ENCODE results near the gene ULK3. TPM values are rescaled to one million over a fixed set of nuclear protein-coding genes. Genes with fewer than 3 reads are reported as not detected.

The ULK3 gene
- total and polyA plus RNA-seq, 9 donors, result 28.8 to 44.9 (median 35.7) TPM

- no peaks in the 10 kb centered on the region for H3K9me3 ChIP-seq (replicated peaks; ENCODE audit: control insufficient read depth, low read depth, low read length)
- WGBS (ENCODE audit: insufficient coverage), result 79% methylated on average over 7 of the region's 10 CpGs
- H3K27ac ChIP-seq (ENCODE audit: low read length), result no peak overlapping the region
- no peak for DNase-seq
- peaks cover 7% of the 10 kb centered on the region for H3K27me3 ChIP-seq (ENCODE audit: control insufficient read depth, insufficient read depth, low read length)
- peaks cover 4% of the 10 kb centered on the region for H3K4me1 ChIP-seq (ENCODE audit: control insufficient read depth, insufficient read depth, low read length)
- H3K36me3 ChIP-seq (ENCODE audit: control insufficient read depth, insufficient read depth, low read length), result no peaks in the 10 kb centered on the region
- H3K4me3 ChIP-seq (ENCODE audit: low read length), result no peak overlapping the region
Measured at GRCh38 chr15:74815121-74815934, 27.6 kb downstream of the ULK3 start.

GRCh38 chr15:74812533-74812932, 30.4 kb downstream of the ULK3 start, which contains the start of gene LMAN1L:
Gene LMAN1L, plus strand, starts transcription at chr15:74812835. Its CDS starts 20 bp downstream, at chr15:74812855.
- Histone ChIP-seq H3K36me3 (ENCODE audit: control insufficient read depth, insufficient read depth, low read length) (no peaks in the 10 kb centered on the region), H3K27ac (ENCODE audit: low read length) (no peak within 1 kb of the TSS), H3K4me1 (ENCODE audit: control insufficient read depth, insufficient read depth, low read length) (peaks cover 2% of the 10 kb centered on the region), H3K9me3 (replicated peaks; ENCODE audit: control insufficient read depth, low read depth, low read length) (no peaks in the 10 kb centered on the region), H3K4me3 (ENCODE audit: low read length) (no peak within 1 kb of the TSS), H3K27me3 (ENCODE audit: control insufficient read depth, insufficient read depth, low read length) (peaks cover 2% of the 10 kb centered on the region)
- 38% methylated on average over 6 of the region's 12 CpGs for WGBS (ENCODE audit: insufficient coverage)
- no peak for DNase-seq

GRCh38 chr15:74809956-74810355, 33.0 kb downstream of the ULK3 start:
- no CpG with 5 or more reads among the region's 3 CpGs for WGBS (ENCODE audit: insufficient coverage)
- H3K27ac ChIP-seq (ENCODE audit: low read length), result no peak overlapping the region
- DNase-seq, result no peak
- H3K4me1 ChIP-seq (ENCODE audit: control insufficient read depth, insufficient read depth, low read length), result peaks cover 2% of the 10 kb centered on the region
- peaks cover 2% of the 10 kb centered on the region for H3K27me3 ChIP-seq (ENCODE audit: control insufficient read depth, insufficient read depth, low read length)
- H3K36me3 ChIP-seq (ENCODE audit: control insufficient read depth, insufficient read depth, low read length), result no peaks in the 10 kb centered on the region
- H3K4me3 ChIP-seq (ENCODE audit: low read length), result no peak overlapping the region
- no peaks in the 10 kb centered on the region for H3K9me3 ChIP-seq (replicated peaks; ENCODE audit: control insufficient read depth, low read depth, low read length)

- 78% methylated on average over 5 of the region's 5 CpGs for WGBS (ENCODE audit: insufficient coverage)
- peaks cover under 1% of the 10 kb centered on the region for H3K36me3 ChIP-seq (ENCODE audit: control insufficient read depth, insufficient read depth, low read length)
- no peak for DNase-seq
Measured at GRCh38 chr15:74809242-74809641, 33.7 kb downstream of the ULK3 start.

GRCh38 chr15:74808840-74809229, 34.1 kb downstream of the ULK3 start:
- WGBS (ENCODE audit: insufficient coverage), result 51% methylated on average over 3 of the region's 4 CpGs
- Histone ChIP-seq H3K9me3 (replicated peaks; ENCODE audit: control insufficient read depth, low read depth, low read length) (no peaks in the 10 kb centered on the region), H3K4me1 (ENCODE audit: control insufficient read depth, insufficient read depth, low read length) (peaks cover 2% of the 10 kb centered on the region), H3K27ac (ENCODE audit: low read length) (no peak overlapping the region), H3K36me3 (ENCODE audit: control insufficient read depth, insufficient read depth, low read length) (peaks cover 4% of the 10 kb centered on the region), H3K27me3 (ENCODE audit: control insufficient read depth, insufficient read depth, low read length) (peaks cover 2% of the 10 kb centered on the region), H3K4me3 (ENCODE audit: low read length) (no peak overlapping the region)
- DNase-seq, result no peak

More at GRCh38 chr15:74809242-74809641, 33.7 kb downstream of the ULK3 start:
- Histone ChIP-seq H3K4me3 (ENCODE audit: low read length) (no peak overlapping the region), H3K27ac (ENCODE audit: low read length) (no peak overlapping the region), H3K27me3 (ENCODE audit: control insufficient read depth, insufficient read depth, low read length) (peaks cover 2% of the 10 kb centered on the region), H3K4me1 (ENCODE audit: control insufficient read depth, insufficient read depth, low read length) (peaks cover 2% of the 10 kb centered on the region), H3K9me3 (replicated peaks; ENCODE audit: control insufficient read depth, low read depth, low read length) (no peaks in the 10 kb centered on the region)

GRCh38 chr15:74808078-74808839, 34.7 kb downstream of the ULK3 start:
- H3K9me3 ChIP-seq (replicated peaks; ENCODE audit: control insufficient read depth, low read depth, low read length), result no peaks in the 10 kb centered on the region
- peaks cover 2% of the 10 kb centered on the region for H3K27me3 ChIP-seq (ENCODE audit: control insufficient read depth, insufficient read depth, low read length)
- H3K4me3 ChIP-seq (ENCODE audit: low read length), result no peak overlapping the region
- no peak for DNase-seq
- H3K27ac ChIP-seq (ENCODE audit: low read length), result no peak overlapping the region
- peaks cover 10% of the 10 kb centered on the region for H3K36me3 ChIP-seq (ENCODE audit: control insufficient read depth, insufficient read depth, low read length)
- 72% methylated on average over 16 of the region's 18 CpGs for WGBS (ENCODE audit: insufficient coverage)
- peaks cover 2% of the 10 kb centered on the region for H3K4me1 ChIP-seq (ENCODE audit: control insufficient read depth, insufficient read depth, low read length)

GRCh38 chr15:74807282-74807681, 35.7 kb downstream of the ULK3 start:
- 63% methylated on average over 5 of the region's 5 CpGs for WGBS (ENCODE audit: insufficient coverage)
- Histone ChIP-seq H3K27me3 (ENCODE audit: control insufficient read depth, insufficient read depth, low read length) (no peaks in the 10 kb centered on the region), H3K4me1 (ENCODE audit: control insufficient read depth, insufficient read depth, low read length) (no peaks in the 10 kb centered on the region), H3K36me3 (ENCODE audit: control insufficient read depth, insufficient read depth, low read length) (peaks cover 20% of the 10 kb centered on the region), H3K27ac (ENCODE audit: low read length) (no peak overlapping the region), H3K9me3 (replicated peaks; ENCODE audit: control insufficient read depth, low read depth, low read length) (no peaks in the 10 kb centered on the region), H3K4me3 (ENCODE audit: low read length) (no peak overlapping the region)
- no peak for DNase-seq

- H3K27ac ChIP-seq (ENCODE audit: low read length), result no peak overlapping the region
- H3K4me1 ChIP-seq (ENCODE audit: control insufficient read depth, insufficient read depth, low read length), result no peaks in the 10 kb centered on the region
- no peaks in the 10 kb centered on the region for H3K27me3 ChIP-seq (ENCODE audit: control insufficient read depth, insufficient read depth, low read length)
- 50% methylated on average over 6 of the region's 6 CpGs for WGBS (ENCODE audit: insufficient coverage)
- H3K4me3 ChIP-seq (ENCODE audit: low read length), result no peak overlapping the region
- DNase-seq, result no peak
- no peaks in the 10 kb centered on the region for H3K9me3 ChIP-seq (replicated peaks; ENCODE audit: control insufficient read depth, low read depth, low read length)
- peaks cover 43% of the 10 kb centered on the region for H3K36me3 ChIP-seq (ENCODE audit: control insufficient read depth, insufficient read depth, low read length)
Measured at GRCh38 chr15:74804935-74805334, 38.0 kb downstream of the ULK3 start.

- H3K4me3 ChIP-seq (ENCODE audit: low read length), result no peak overlapping the region
- no peak for DNase-seq
- peaks cover 58% of the 10 kb centered on the region for H3K36me3 ChIP-seq (ENCODE audit: control insufficient read depth, insufficient read depth, low read length)
- H3K27ac ChIP-seq (ENCODE audit: low read length), result no peak overlapping the region
- no peaks in the 10 kb centered on the region for H3K27me3 ChIP-seq (ENCODE audit: control insufficient read depth, insufficient read depth, low read length)
- H3K9me3 ChIP-seq (replicated peaks; ENCODE audit: control insufficient read depth, low read depth, low read length), result no peaks in the 10 kb centered on the region
- 88% methylated on average over 22 of the region's 31 CpGs for WGBS (ENCODE audit: insufficient coverage)
- no peaks in the 10 kb centered on the region for H3K4me1 ChIP-seq (ENCODE audit: control insufficient read depth, insufficient read depth, low read length)
Measured at GRCh38 chr15:74802862-74803447, 40.0 kb downstream of the ULK3 start.

GRCh38 chr15:74802290-74802689, 40.7 kb downstream of the ULK3 start:
- Histone ChIP-seq H3K9me3 (replicated peaks; ENCODE audit: control insufficient read depth, low read depth, low read length) (no peaks in the 10 kb centered on the region), H3K27me3 (ENCODE audit: control insufficient read depth, insufficient read depth, low read length) (no peaks in the 10 kb centered on the region), H3K36me3 (ENCODE audit: control insufficient read depth, insufficient read depth, low read length) (peaks cover 63% of the 10 kb centered on the region), H3K4me1 (ENCODE audit: control insufficient read depth, insufficient read depth, low read length) (no peaks in the 10 kb centered on the region), H3K27ac (ENCODE audit: low read length) (no peak overlapping the region), H3K4me3 (ENCODE audit: low read length) (no peak overlapping the region)
- DNase-seq, result no peak
- 86% methylated on average over 16 of the region's 20 CpGs for WGBS (ENCODE audit: insufficient coverage)

All from muscle of leg (tissue), 11 donors.